ENCODE data around the gene PTPRD. TPM values are rescaled to one million over a fixed set of nuclear protein-coding genes. Genes with fewer than 3 reads are reported as not detected.
A peak's percentile ranks its signal among the peaks of the same experiment; 100 is the strongest.

PTPRD gene
- total and polyA plus RNA-seq, 2 donors (not counting 1 experiment from before 2014, with no cell fraction given): 0.35 to 4.8 TPM

GRCh38 chr9:8826281-8826680 lies 1786.5 kb downstream of the PTPRD start:
- Histone ChIP-seq H4K20me1 (ENCODE audit: control insufficient read depth, extremely low read depth, insufficient read depth, low read length) (no peaks in the 10 kb centered on the region), H3K79me2 (ENCODE audit: control insufficient read depth, insufficient read depth, low read length) (no peaks in the 10 kb centered on the region), H3K4me1 (ENCODE audit: control insufficient read depth, extremely low read depth, insufficient read depth, low read length) (no peaks in the 10 kb centered on the region), H3K27me3 (ENCODE audit: control insufficient read depth, insufficient read depth, low read length) (no peaks in the 10 kb centered on the region), H3K27ac (ENCODE audit: insufficient read depth, low read length) (no peak overlapping the region), H3K36me3 (ENCODE audit: control insufficient read depth, insufficient read depth, low read length) (no peaks in the 10 kb centered on the region), H3K9ac (ENCODE audit: insufficient read depth, low read length) (no peak overlapping the region), H2AFZ (ENCODE audit: low read length) (no peak overlapping the region), H3K4me2 (ENCODE audit: extremely low read depth, insufficient read depth, low read length) (no peak overlapping the region), H3K9me3 (ENCODE audit: control insufficient read depth, insufficient read depth, low read depth, low read length) (no peaks in the 10 kb centered on the region), H3K4me3 (replicated peaks in 1 of 4; ENCODE audit: control extremely low read depth in 1 of 4, insufficient read depth in 1 of 4, low read depth in 3 of 4, low read length in 4 of 4) (no peak overlapping the region)
- TF ChIP-seq EZH2 (IDR thresholded peaks at IDR 0.05; ENCODE audit: low read length, missing control alignments): no peak
- TF ChIP-seq CTCF (conservative IDR thresholded peaks at IDR 0.05 in 1 of 2, IDR thresholded peaks at IDR 0.05 in 1 of 2; ENCODE audit: low read depth in 1 of 2, low read length in 2 of 2): no peak
- DNase-seq (ENCODE audit: low read depth in 2 of 2): no peak

- no peaks in the 10 kb centered on the region for H3K36me3 ChIP-seq (ENCODE audit: control insufficient read depth, insufficient read depth, low read length)
- H4K20me1 ChIP-seq (ENCODE audit: control insufficient read depth, extremely low read depth, insufficient read depth, low read length): no peaks in the 10 kb centered on the region
- H3K27me3 ChIP-seq (ENCODE audit: control insufficient read depth, insufficient read depth, low read length): no peaks in the 10 kb centered on the region
- DNase-seq (ENCODE audit: low read depth in 2 of 2): no peak
- no peak overlapping the region for H3K9ac ChIP-seq (ENCODE audit: insufficient read depth, low read length)
- no peak overlapping the region for H3K27ac ChIP-seq (ENCODE audit: insufficient read depth, low read length)
- TF ChIP-seq EZH2 (IDR thresholded peaks at IDR 0.05; ENCODE audit: low read length, missing control alignments): no peak
- peak overlapping the region; percentile 49 for H2AFZ ChIP-seq (ENCODE audit: low read length)
- no peaks in the 10 kb centered on the region for H3K4me1 ChIP-seq (ENCODE audit: control insufficient read depth, extremely low read depth, insufficient read depth, low read length)
- H3K79me2 ChIP-seq (ENCODE audit: control insufficient read depth, insufficient read depth, low read length): no peaks in the 10 kb centered on the region
- no peak overlapping the region for H3K4me3 ChIP-seq (replicated peaks in 1 of 4; ENCODE audit: control extremely low read depth in 1 of 4, insufficient read depth in 1 of 4, low read depth in 3 of 4, low read length in 4 of 4)
- no peak overlapping the region for H3K4me2 ChIP-seq (ENCODE audit: extremely low read depth, insufficient read depth, low read length)
- no peaks in the 10 kb centered on the region for H3K9me3 ChIP-seq (ENCODE audit: control insufficient read depth, insufficient read depth, low read depth, low read length)
Observed at GRCh38 chr9:8825585-8826147, 1787.1 kb downstream of the PTPRD start.

- no peak overlapping the region for H2AFZ ChIP-seq (ENCODE audit: low read length)
- no peak overlapping the region for H3K9ac ChIP-seq (ENCODE audit: insufficient read depth, low read length)
- H3K4me2 ChIP-seq (ENCODE audit: extremely low read depth, insufficient read depth, low read length): no peak overlapping the region
- TF ChIP-seq CTCF (conservative IDR thresholded peaks at IDR 0.05 in 1 of 2, IDR thresholded peaks at IDR 0.05 in 1 of 2; ENCODE audit: low read depth in 1 of 2, low read length in 2 of 2) (no peak), EZH2 (IDR thresholded peaks at IDR 0.05; ENCODE audit: low read length, missing control alignments) (no peak)
- no peaks in the 10 kb centered on the region for H4K20me1 ChIP-seq (ENCODE audit: control insufficient read depth, extremely low read depth, insufficient read depth, low read length)
- H3K79me2 ChIP-seq (ENCODE audit: control insufficient read depth, insufficient read depth, low read length): no peaks in the 10 kb centered on the region
- DNase-seq (ENCODE audit: low read depth in 2 of 2): peak in 1 of 2 donors; percentile 16
- H3K4me1 ChIP-seq (ENCODE audit: control insufficient read depth, extremely low read depth, insufficient read depth, low read length): no peaks in the 10 kb centered on the region
- no peaks in the 10 kb centered on the region for H3K36me3 ChIP-seq (ENCODE audit: control insufficient read depth, insufficient read depth, low read length)
- no peak overlapping the region for H3K4me3 ChIP-seq (replicated peaks in 1 of 4; ENCODE audit: control extremely low read depth in 1 of 4, insufficient read depth in 1 of 4, low read depth in 3 of 4, low read length in 4 of 4)
- no peak overlapping the region for H3K27ac ChIP-seq (ENCODE audit: insufficient read depth, low read length)
- H3K27me3 ChIP-seq (ENCODE audit: control insufficient read depth, insufficient read depth, low read length): no peaks in the 10 kb centered on the region
- no peaks in the 10 kb centered on the region for H3K9me3 ChIP-seq (ENCODE audit: control insufficient read depth, insufficient read depth, low read depth, low read length)
Observed at GRCh38 chr9:8823131-8823895, 1789.5 kb downstream of the PTPRD start.

Data from fibroblast of lung (primary cell).